ENCODE results near the gene RPL5. TPM values are rescaled to one million over a fixed set of nuclear protein-coding genes. Genes with fewer than 3 reads are reported as not detected.

The RPL5 gene
- total RNA-seq, 1 experiment from 2014 or later = 1,480 TPM

DNA sequence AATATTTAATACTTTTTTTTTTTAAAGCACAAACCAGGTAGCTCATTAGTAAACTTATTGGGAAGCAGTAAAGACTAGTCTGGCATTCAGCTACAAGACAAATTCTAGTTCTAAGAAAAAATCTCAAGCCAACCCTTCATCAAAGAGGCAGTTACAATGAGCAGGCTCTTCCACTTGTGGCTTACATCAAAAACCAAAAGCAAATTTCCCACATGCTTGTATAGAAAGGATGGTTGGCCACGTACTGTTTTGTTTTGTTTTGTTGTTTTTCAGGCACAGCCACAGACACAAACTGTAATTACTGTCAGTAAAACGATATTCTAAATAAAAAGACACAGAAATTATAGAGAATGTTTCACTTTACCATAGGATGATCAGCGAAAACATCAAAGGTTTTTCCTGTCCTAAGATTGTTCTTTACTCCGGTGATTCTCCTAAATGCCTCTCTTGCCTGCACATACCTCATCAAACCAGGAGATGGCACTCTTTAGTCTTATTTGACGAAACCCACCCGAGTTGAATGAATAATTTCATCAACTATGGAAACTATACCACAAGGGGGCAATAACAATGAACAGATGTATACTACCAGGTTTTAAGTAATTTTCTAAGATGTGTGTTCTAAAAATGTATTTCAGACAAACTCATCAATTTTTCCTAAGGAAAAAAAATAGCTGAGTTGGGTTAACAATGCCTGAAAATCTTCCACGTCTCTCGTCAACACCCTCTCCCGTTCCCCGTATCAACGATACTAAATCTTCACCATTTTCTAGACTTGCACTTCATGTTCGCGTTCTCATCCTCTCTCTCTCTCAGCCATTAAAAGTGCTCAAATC, 26.9 kb downstream of the RPL5 start:
- POLR2A ChIA-PET = no interaction called here
- Histone ChIP-seq H3K9me2 (ENCODE audit: insufficient read depth) (no peaks in the 10 kb centered on the region), H3K36me3 (ENCODE audit: control insufficient read depth in 1 of 2, insufficient read depth in 2 of 2, low read length in 2 of 2) (no peaks in the 10 kb centered on the region), H3K4me2 (ENCODE audit: low read length) (no peak overlapping the region), H3K4me3 (replicated peaks in 1 of 2; ENCODE audit: low read depth in 1 of 2, low read length in 2 of 2) (no peak overlapping the region), H3K79me2 (ENCODE audit: insufficient read depth, low read length) (no peaks in the 10 kb centered on the region), H2AFZ (ENCODE audit: low read depth, low read length, poor library complexity, severe bottlenecking) (no peak overlapping the region), H3K9ac (ENCODE audit: low read length) (no peak overlapping the region), H3K27me3 (ENCODE audit: insufficient read depth, low read length) (no peaks in the 10 kb centered on the region), H3K9me3 (ENCODE audit: control insufficient read depth in 1 of 2, insufficient read depth in 1 of 2, low read depth in 1 of 2, low read length in 2 of 2) (no peaks in the 10 kb centered on the region), H4K20me1 (ENCODE audit: insufficient read depth) (no peaks in the 10 kb centered on the region), H3K27ac (ENCODE audit: low read depth, low read length) (no peak overlapping the region), H3K4me1 (ENCODE audit: control insufficient read depth in 1 of 2, insufficient read depth in 2 of 2, low read length in 2 of 2) (no peaks in the 10 kb centered on the region)
- DNase-seq (ENCODE audit: low read depth, low spot score) (peak; percentile 67), ATAC-seq (peak; percentile 93)
- CTCF ChIA-PET = interaction anchor here (0.6 to 2.6 kb wide), 10 partner anchors 27 to 203 kb away, joined by 3 to 40 read pairs (median 8); partner anchors contain the start of genes DIPK1A and RPL5
- BruUV-seq (replicated peaks) = no TSS peak
- TF ChIP-seq, protein P1, sequence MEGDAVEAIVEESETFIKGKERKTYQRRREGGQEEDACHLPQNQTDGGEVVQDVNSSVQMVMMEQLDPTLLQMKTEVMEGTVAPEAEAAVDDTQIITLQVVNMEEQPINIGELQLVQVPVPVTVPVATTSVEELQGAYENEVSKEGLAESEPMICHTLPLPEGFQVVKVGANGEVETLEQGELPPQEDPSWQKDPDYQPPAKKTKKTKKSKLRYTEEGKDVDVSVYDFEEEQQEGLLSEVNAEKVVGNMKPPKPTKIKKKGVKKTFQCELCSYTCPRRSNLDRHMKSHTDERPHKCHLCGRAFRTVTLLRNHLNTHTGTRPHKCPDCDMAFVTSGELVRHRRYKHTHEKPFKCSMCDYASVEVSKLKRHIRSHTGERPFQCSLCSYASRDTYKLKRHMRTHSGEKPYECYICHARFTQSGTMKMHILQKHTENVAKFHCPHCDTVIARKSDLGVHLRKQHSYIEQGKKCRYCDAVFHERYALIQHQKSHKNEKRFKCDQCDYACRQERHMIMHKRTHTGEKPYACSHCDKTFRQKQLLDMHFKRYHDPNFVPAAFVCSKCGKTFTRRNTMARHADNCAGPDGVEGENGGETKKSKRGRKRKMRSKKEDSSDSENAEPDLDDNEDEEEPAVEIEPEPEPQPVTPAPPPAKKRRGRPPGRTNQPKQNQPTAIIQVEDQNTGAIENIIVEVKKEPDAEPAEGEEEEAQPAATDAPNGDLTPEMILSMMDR (IDR thresholded peaks at IDR 0.05 in 2 of 3, conservative IDR thresholded peaks at IDR 0.05 in 1 of 3; ENCODE audit: borderline replicate concordance in 1 of 3, insufficient read depth in 1 of 3, low read depth in 2 of 3, low read length in 2 of 3) = peak; percentile 87 to 99 (median 99)
- TF ChIP-seq YY1 (IDR thresholded peaks at IDR 0.05; ENCODE audit: extremely low read depth, insufficient replicate concordance, low read depth, low read length) (no peak), CEBPB (IDR thresholded peaks at IDR 0.05; ENCODE audit: low read depth) (no peak; the same call in 1 of the 2 replicates), RAD21 (IDR thresholded peaks at IDR 0.05; ENCODE audit: low read depth) (peak; percentile 98), TCF7L2 (IDR thresholded peaks at IDR 0.05; ENCODE audit: borderline replicate concordance, extremely low read depth, insufficient read depth, insufficient read length) (peak; percentile 24), SP1 (IDR thresholded peaks at IDR 0.05; ENCODE audit: low read depth) (peak; percentile 9; the same call in 1 of the 2 replicates)
- TF ChIP-seq, protein P2, sequence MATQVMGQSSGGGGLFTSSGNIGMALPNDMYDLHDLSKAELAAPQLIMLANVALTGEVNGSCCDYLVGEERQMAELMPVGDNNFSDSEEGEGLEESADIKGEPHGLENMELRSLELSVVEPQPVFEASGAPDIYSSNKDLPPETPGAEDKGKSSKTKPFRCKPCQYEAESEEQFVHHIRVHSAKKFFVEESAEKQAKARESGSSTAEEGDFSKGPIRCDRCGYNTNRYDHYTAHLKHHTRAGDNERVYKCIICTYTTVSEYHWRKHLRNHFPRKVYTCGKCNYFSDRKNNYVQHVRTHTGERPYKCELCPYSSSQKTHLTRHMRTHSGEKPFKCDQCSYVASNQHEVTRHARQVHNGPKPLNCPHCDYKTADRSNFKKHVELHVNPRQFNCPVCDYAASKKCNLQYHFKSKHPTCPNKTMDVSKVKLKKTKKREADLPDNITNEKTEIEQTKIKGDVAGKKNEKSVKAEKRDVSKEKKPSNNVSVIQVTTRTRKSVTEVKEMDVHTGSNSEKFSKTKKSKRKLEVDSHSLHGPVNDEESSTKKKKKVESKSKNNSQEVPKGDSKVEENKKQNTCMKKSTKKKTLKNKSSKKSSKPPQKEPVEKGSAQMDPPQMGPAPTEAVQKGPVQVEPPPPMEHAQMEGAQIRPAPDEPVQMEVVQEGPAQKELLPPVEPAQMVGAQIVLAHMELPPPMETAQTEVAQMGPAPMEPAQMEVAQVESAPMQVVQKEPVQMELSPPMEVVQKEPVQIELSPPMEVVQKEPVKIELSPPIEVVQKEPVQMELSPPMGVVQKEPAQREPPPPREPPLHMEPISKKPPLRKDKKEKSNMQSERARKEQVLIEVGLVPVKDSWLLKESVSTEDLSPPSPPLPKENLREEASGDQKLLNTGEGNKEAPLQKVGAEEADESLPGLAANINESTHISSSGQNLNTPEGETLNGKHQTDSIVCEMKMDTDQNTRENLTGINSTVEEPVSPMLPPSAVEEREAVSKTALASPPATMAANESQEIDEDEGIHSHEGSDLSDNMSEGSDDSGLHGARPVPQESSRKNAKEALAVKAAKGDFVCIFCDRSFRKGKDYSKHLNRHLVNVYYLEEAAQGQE (IDR thresholded peaks at IDR 0.05; ENCODE audit: low read depth) = no peak
- TF ChIP-seq, protein P3, sequence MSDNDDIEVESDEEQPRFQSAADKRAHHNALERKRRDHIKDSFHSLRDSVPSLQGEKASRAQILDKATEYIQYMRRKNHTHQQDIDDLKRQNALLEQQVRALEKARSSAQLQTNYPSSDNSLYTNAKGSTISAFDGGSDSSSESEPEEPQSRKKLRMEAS (IDR thresholded peaks at IDR 0.05) = no peak
- intact Hi-C loops (cut with micrococcal nuclease) = loop anchor here (1.0 kb wide), 3 partner anchors 102 to 204 kb away; no protein-coding TSS in a partner anchor
- RAD21 ChIA-PET (ENCODE audit: low non-redundant PET in 1 of 2, low total read pairs in 2 of 2, uncharacterized antibody in 2 of 2, unreplicated experiment in 2 of 2) = interaction anchor here in 1 of 2 experiments (0.7 kb wide), 1 partner anchor 135 kb away, joined by 6 read pairs; no protein-coding TSS in a partner anchor

Measured in HCT116 (cell line).